Hematopoietic multipotent progenitor cell (in vitro differentiated cells): ENCODE measurements around the gene RDH12. TPM values are rescaled to one million over a fixed set of nuclear protein-coding genes. Genes with fewer than 3 reads are reported as not detected.
A peak's percentile ranks its signal among the peaks of the same experiment; 100 is the strongest.
"Not testable (repeated sequence)": the region's sequence is repeated elsewhere in the genome, so short reads cannot be mapped to it uniquely, and the experiment has no call there.

Experiments
- DNase-seq, 3 donors: peaks; one replicate each; pipeline ENCODE4 v3.0.0-alpha.2; 2011 to 2015; ENCODE audit warnings: low read depth in 2 of 3, low spot score in 2 of 3
- total RNA-seq: library from RNA; depleted of rRNA; stranded (reverse); fragments of >200 nt; gene quantifications from one replicate; pipeline ENCODE4 v1.2.3, GENCODE V29; 2012

Gene RDH12
- not detected for total RNA-seq

DNA sequence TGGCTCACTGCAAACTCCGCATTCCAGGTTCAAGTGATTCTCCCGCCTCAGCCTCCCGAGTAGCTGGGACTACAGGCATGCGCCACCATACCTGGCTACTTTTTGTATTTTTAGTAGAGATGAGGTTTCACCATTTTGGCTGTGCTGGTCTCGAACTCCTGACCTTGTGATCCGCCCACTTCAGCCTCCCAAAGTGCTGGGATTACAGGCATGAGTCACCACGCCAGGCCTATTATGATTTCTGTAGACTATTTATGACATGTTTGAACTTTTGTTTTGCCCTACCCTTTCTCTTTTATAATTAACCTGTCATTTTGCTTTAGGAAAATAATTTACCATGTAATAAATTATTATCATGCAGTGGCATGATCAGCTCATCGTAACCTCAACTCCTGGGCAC is at the start of gene RDH12:
RDH12 (plus strand) TSS at position 395 of the 400 bp plus-strand sequence. CDS start 20,757 bp downstream, outside the sequence.
- not testable (repeated sequence) for DNase-seq

DNA sequence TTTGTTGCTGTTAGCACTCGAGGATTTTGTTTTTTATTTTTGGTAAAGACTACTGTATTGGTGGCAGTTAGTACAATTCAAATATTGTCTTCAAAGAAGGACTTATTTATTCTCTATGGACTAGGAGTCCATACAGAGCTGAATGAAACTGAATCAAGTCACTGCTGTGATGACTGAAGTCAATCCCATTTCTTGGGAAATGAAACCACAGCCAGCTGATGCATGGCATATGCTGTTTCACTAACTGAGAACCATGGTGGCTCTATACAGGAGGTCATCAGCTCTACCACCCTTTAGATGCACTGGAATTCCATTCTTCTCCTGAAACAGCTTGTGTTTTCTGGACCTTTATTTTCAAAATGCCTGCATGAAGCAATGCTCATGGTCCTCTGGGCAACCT is 49.5 kb upstream of the RDH12 start:
- no peak for DNase-seq

DNA sequence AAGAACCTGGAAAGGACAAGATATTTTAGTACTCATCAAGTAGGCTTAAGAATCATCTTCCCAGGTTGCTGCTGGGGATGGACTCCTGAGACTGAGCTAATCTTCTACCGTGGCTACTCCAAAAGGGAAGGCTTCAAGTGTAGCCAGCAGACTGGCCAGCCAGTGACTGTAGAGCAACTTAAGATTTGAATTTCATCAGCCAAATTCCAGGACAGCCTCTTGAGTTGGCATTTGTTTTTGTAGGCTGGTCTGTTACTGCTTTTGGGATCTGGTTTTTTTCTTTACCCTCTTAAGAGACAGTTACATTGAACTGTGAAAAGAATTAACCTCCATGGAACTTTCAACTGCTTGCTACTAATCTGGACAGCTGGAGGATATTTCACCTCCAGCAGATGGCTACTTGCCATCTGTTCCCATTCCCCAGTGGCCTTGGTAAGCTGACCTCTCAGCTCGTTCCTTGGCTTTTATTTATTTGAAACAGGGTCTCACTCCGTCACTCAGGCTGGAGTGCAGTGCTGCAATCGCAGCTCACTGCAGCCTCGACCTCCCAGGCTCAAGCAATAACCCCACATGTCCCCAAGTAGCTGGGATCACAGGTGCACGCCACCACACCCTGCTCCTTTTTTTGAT is 47.9 kb upstream of the RDH12 start:
- no peak for DNase-seq

DNA sequence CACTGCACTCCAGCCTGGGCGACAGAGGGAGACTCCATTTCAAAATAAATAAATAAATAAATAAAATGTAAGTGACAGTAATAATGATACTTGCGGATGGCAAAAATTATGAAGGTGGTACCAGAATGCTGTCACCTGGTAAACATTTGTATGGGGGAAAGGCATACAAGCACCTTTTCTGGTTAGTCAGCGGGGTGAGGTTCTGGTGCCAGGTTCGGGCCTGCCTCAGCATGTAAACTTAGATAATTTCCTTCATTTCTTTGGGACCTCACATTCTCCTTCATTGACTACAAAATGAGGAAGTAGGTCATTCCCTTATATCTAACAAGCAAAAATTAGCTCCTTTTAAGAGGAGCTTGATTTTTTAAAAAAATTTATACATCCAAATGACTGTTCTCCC is 38.1 kb upstream of the RDH12 start:
- no peak for DNase-seq

DNA sequence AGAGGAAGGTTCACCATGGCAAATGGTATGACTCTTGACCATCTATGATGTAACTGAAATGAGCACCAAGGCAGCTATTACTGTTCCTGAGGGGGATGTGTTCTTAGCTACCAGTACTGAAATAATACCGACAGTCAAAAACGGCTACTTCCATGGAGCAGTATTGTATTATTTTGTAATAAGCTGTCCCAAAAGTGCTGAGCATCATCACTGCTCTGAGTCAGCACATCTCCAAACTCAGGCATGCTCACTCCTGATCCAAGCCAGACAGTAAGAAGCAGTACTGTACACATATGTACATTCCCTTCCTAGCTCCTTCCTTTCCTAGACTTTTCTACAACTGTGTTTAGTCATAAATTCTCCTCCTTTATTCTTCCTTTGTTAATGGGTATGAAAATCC is 35.8 kb upstream of the RDH12 start:
- DNase-seq = no peak

DNA sequence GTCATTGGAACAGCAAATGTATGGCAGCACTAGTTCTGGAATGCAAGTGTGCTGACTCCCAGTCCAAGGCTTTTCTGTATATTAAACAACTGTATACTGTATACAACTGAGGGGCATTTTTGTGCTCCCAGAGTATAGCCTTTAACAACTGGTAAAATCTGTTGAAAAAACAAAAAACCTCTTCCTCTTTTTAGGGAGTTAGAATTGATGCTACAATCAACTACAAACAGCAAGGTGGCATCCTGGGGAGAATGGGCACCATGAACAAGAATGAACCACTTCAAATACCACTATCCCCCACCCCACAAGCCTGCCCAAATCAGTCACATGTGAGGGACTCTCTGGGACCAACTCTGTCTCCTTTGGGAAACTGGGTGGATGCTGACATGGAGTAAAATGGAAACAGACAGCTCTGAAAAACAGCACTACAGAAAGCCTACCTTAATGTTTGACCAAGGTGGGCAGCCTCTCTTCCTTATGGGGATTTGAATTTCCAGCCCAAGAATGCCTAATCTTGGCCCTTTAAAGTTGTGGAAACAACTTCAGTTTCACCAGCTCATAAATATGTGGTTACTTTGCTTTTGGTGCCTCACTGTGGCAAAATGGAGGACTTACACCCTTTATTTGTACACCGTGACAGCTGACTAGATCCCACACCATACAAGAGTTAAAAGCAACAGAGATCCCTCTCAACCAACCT is 34.8 kb upstream of the RDH12 start:
- peak; percentile 33 to 83 (median 69) for DNase-seq

DNA sequence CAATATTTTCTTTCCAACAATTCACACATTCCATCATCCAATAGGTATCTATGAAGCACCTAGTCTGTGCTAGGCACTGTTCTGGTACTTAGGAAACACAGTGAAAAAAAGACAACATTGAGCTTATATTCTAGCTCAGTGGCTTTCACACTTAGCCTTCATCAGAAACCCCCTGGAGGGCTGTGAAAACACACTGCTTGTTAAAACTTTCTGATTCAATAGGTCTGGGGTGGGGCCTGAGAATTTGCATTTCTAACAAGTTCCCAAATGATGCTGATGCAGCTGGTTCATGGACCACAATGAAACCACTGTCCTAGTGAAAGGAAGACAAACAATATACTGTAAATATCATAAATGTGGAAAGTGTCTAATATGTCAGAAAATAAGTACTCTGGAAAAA is 33.1 kb upstream of the RDH12 start:
- DNase-seq = no peak

DNA sequence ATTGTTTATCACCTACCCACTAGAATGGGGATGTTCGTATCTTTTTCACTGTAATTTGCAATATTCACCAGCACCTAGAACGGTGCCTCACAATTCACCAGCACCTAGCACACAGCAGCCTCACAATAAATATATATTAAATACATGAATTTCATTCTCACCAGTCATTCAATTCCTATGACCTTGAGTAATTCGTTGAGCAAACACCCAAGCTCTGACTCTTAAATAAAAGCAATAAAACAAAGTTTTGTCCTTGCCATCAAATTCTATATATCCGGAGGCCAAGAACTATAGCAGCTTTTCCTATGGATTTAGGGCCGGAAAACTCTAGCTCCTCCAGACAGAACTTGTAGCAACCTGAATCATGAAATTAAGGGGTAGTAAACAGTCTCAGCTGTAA is 28.2 kb upstream of the RDH12 start:
- no peak for DNase-seq

DNA sequence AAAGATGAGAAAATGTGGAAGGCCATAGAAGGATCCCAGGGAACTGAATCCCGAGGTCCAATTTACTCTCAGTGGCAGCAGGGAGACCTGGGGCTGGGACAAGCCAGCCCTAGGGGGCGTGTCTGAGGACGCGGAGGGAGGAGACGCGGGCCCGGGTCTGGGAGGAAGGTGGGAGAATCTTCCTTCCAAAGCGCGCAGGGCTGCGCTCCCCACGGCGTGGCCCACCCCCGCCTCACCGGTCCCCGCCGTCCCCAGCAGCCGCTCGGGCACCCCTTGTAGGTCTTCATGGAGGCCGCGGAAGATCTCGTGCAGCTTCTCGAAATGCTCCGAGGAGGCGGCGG is 27.6 kb upstream of the RDH12 start:
- DNase-seq = peak in 2 of 3 donors; percentile 42 to 43

DNA sequence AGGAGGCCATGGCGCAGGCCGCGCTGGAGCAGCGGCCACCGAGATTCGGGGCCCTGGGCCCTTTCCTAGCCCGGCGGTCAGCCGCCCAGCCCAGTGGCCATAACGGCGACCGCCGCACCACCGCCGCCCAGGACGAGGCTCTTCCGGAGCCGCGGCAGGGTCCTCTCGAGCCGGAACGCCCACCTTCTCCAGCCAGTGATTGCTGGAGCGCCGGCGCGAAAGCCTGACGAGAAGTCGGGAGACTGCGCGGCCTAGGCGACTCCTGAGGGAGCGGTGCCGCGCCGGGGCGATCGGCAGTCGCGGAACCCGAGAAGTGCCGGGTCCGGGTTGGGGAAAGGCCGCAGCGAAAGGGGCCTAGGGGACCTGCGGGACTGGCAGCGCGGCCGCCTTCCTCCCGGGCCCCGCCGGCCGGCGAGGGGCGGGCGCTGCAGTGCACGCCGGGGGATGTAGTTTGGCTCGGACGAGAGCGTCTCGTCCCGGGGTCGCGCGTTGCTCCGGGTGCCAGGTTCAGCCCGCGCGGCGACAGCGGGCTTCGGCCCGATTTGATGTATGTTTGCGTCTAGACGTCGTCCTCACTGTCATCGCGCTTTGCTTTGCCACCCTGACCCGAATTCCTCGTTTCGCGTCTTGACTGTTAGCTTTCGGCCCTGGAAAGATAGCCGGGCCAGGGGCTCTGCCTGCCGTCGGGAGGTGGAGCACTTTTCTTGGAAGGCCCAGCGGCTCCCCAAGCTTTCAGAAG is 27.0 kb upstream of the RDH12 start, which contains the start of gene VTI1B:
VTI1B (minus strand) TSS at position 153 of the 739 bp plus-strand sequence; CDS start at position 10, 143 bp downstream.
- DNase-seq = peak; percentile 62 to 85 (median 81)

DNA sequence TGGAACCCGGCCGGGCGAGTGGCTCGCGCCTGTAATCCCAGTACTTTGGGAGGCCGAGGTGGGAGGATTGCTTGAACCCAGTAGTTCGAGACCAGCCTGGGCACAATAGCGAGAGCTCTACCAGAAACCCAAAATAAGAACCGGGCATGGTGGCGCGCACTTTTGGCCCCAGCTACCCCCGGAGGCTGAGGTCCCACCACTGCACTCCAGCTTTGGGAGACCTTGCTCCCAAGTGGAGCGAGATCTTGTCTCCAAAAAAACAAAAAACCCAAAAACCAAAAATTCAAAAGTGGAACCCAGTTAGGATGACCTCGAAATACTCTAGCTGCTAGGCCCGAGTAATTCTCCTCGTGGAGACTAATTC is 26.5 kb upstream of the RDH12 start:
- DNase-seq = no peak

DNA sequence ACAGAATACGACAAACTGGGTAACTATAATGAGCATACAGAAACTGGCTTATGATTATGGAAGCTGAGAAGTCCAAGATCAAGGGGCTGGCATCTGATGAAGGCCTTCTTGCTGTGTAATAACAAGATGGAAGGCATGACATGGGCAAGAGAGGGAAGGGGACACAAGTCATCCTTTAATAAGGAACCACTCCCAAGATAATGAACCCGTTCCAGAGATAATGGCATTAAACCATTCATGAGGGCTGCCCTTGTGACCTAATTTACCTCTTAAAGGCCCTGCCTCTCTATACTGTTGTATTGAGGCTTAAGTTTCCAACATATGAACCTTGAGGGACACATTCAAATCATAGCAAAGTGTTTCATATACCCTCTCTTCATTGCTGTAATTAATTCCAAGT is 22.7 kb upstream of the RDH12 start:
- DNase-seq = no peak

DNA sequence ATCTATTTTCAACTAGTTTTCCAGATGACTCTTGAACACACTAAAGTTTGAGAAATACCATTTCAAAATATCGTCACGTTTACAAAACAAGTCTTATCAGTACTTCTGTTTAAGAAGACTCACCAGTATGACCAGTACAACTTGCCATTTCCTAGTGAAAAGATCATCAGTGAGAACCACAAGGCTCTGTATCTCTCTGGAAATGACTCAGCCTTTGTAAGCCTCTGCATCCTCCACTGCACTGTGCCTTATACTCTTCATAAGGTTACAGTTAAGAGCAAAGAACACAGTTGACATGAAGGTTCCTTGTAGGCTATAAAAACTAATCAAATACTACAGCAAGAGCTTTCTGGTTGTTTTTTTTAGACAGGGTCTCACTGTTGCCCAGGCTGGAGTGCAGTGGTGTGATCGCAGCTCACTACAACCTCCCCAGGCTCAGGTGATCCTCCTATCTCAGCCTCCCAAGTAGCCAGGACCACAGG is 21.5 kb upstream of the RDH12 start:
- peak in 1 of 3 donors; percentile 23 for DNase-seq

DNA sequence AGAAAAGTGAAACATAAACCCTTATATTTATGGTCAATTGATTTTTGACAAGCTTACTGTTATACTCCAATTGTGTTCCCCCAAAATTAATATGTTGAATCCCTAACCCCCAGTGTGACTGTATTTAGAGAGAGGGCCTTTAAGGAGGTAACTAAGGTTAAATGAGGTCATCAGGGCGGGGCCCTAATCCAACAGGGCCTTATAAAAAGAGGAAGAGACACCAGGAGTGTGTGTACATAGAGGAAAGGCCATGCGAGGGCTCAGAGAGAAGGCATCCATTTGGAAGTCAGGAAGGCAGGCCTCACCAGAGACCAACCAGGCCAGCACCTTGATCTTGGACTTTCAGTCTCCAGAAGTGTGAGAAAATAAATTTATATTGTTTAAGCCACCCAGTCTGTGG is 20.7 kb upstream of the RDH12 start:
- DNase-seq = peak in 1 of 3 donors; percentile 22

DNA sequence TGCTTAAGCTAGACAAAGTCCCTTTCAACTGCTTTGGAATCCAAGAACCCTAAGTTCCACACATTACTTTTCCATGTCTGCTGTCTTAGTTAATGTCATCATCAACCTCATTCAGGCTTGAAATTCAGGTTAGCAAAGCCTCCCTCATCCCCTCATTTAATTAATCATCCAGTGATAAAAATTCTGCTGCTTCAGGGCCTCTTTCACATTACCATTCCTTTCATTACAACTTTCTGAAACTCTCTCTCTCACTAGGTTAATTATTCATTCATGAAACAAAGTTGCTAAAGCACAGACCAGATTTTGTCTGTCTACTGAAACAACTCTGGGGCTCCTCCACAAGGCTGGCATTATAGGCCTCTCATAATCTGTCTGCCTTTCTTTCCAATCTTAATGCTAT is 17.8 kb upstream of the RDH12 start:
- no peak for DNase-seq

DNA sequence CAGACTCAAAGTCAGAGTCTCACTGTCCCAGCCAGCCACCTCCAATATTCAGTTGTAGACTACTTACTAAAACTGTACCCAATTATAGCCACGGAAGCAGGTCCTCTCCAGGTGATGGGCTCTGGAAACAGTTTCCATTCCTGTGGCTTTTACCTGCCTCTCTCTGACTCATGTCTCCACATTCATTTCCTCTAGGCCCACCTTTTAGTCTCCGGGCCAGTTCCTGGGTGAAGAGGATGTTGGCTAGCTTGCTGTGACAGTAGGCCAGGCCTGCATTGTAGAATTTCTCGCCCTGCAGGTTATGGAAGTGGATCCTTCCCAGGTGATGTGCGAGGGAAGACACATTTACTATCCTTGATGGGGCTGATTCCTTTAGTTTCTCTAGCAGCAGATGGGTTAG is 11.7 kb upstream of the RDH12 start:
- DNase-seq = no peak

DNA sequence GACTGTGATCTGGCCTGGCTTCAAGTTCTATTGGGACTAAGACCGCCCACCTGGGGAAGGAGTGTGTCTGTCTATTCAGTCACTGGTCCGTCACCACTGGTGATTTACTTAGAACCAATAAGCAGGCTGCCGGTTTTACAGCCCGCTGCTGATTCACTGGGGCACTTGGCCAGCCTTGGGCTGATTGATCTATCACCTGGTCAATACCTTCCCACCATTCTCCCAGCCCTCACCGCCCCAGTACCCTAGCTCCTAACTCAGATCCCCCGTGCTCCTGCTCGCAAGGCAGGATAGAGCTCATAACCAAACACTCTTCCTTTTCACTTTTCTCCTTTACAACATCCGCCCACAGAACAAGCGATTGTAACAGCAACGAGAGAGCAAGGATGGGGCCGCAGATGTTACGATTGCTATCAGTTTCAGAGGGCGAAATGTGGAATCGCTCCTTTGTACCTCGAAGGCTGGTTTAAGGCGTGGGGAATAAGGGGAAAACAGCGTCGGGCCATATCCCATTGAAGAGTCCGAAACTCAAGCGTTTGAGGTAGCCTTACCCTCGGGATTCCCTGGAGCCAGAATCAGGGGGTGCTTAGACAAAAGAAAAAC is 6.8 kb upstream of the RDH12 start:
- peak in 2 of 3 donors; percentile 75 to 80 for DNase-seq

DNA sequence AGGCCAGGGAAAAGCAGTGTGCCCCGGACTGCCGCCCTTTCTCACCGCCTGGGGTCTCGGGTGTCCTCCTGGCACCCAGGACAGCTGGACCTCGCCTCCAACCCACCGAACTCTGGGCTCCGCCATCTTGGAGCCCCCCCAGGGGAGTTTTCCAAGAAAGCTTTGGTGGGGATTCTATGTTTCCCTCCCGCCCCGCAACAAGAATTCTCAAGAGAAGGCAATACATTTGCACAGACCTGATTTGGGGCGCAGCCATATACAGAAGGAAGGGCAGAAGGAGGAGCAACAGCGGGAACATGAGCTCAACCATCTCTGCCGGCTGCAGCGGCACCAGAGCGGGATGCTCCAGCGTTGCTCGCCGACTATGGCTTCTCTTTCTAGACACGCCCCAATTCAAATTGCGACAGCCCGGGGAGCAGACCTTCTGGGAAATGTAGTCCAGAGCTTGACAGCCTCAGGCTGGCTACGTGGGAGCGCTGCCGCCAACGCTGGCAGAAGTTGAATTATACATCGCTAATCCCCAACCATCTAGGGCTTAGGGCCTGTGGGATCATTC is 6.2 kb upstream of the RDH12 start, which contains the start of gene RDH11:
RDH11 (minus strand) TSS at position 371 of the 556 bp plus-strand sequence; CDS start at position 310, 61 bp downstream.
- DNase-seq = peak; percentile 58 to 93 (median 87)

DNA sequence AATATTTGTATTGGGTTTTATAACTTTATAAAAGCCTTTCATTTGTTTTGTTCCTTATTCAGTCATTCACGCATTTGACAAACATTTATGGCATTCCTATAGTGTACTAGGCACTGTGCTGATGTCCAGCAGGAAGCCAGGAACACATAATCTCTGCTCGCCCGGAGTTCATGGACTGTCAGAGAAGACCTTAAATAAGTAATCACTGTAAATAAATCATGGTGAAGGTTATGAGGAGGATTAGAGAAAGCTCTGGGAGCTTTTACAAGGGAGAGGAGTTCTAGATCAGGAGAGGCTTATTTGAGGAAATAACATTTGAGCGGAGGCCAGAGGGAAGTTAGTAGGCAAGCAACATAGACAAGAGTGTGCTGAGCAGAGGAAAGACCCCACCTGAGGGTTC is 4.7 kb upstream of the RDH12 start:
- DNase-seq = no peak

DNA sequence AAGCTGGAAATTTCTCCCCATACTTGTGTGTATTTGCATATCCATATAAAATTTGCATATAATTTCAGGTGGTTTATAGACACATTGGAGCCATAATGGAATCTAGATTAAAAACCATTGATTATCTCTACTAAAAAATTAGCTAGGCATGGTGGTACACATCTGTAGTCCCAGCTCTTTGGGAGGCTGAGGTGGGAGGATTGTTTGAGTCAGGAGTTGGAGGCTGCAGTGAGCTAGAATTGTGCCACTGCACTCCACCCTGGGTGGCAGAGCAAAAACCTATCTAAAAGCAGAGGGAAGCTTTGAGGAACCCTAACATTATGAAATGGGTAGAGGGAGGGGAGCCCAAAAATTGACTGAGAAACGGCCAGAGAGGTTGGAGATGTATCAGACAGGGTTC is 3.5 kb upstream of the RDH12 start:
- DNase-seq = no peak

DNA sequence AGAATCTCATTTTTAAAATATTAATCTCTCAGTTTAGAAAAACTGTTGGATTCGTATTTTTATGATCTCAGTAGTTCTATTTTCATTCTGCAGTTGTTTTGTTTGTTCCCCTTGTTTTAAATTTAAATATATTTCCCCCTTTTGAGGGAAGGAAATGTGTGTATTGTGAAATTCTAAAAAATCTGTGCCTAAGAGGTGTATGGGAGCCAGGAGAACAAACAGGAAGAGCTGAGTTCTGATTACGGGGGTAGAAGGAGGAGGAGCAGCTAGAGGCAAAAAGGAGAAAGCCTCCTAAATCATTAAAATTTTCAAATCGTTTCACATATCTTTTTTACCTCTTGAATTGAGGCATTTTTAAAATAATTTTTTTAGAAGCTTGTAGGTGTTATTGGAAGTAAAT is 2.3 kb downstream of the RDH12 start:
- no peak for DNase-seq
